ENCODE data around the gene CRTC1.

GRCh38 chr19:18665771-18666202 lies 17.7 kb upstream of the CRTC1 start:
- TF ChIP-seq CTCF (IDR thresholded peaks at IDR 0.05) (no peak), POLR2A (IDR thresholded peaks at IDR 0.05) (no peak)
